Stimulated activated CD8-positive, alpha-beta memory T cell treated with anti-CD3 and anti-CD28 coated beads, Interleukin-4, amount 100 ng/mL, for 4 hours (primary cell): Measurements from ENCODE around the gene PALLD.

ENCODE experiments used
- DNase-seq, 2 donors: peaks; one replicate each; pipeline ENCODE4 v3.0.0-alpha.2; 2020; ENCODE audit warnings: low read depth in 2 of 2, low spot score in 1 of 2

PALLD gene

GRCh38 chr4:168524897-168525296 lies 28.0 kb downstream of the PALLD start:
- DNase-seq = no peak

GRCh38 chr4:168527560-168527959 lies 30.7 kb downstream of the PALLD start:
- DNase-seq = no peak

- DNase-seq = no peak
Measured at GRCh38 chr4:168528131-168528949, 31.5 kb downstream of the PALLD start.

- no peak for DNase-seq
Measured at GRCh38 chr4:168529257-168529656, 32.4 kb downstream of the PALLD start.

GRCh38 chr4:168531305-168531704 lies 34.5 kb downstream of the PALLD start:
- no peak for DNase-seq

- no peak for DNase-seq
Measured at GRCh38 chr4:168534535-168534934, 37.7 kb downstream of the PALLD start.

- DNase-seq = no peak
Measured at GRCh38 chr4:168535689-168536088, 38.8 kb downstream of the PALLD start.

GRCh38 chr4:168536448-168536847 lies 39.6 kb downstream of the PALLD start:
- DNase-seq = no peak

GRCh38 chr4:168537086-168537485 lies 40.2 kb downstream of the PALLD start:
- no peak for DNase-seq

GRCh38 chr4:168537571-168537970 lies 40.7 kb downstream of the PALLD start:
- no peak for DNase-seq

- no peak for DNase-seq
Measured at GRCh38 chr4:168538632-168539031, 41.8 kb downstream of the PALLD start.

- no peak for DNase-seq
Measured at GRCh38 chr4:168540086-168540485, 43.2 kb downstream of the PALLD start.

- no peak for DNase-seq
Measured at GRCh38 chr4:168540503-168541265, 43.8 kb downstream of the PALLD start.

- no peak for DNase-seq
Measured at GRCh38 chr4:168541266-168541953, 44.6 kb downstream of the PALLD start.

- no peak for DNase-seq
Measured at GRCh38 chr4:168549143-168549542, 52.3 kb downstream of the PALLD start.

GRCh38 chr4:168550064-168550766 lies 53.4 kb downstream of the PALLD start:
- no peak for DNase-seq

- DNase-seq = no peak
Measured at GRCh38 chr4:168551211-168551610, 54.4 kb downstream of the PALLD start.

GRCh38 chr4:168551945-168552695 lies 55.3 kb downstream of the PALLD start:
- DNase-seq = no peak

- no peak for DNase-seq
Measured at GRCh38 chr4:168553714-168554370, 57.0 kb downstream of the PALLD start.

GRCh38 chr4:168555437-168555836 lies 58.6 kb downstream of the PALLD start:
- DNase-seq = no peak
